Right hindlimb (tissue), 1 donor: ENCODE results near the gene BMP5.

ENCODE experiments used
- DNase-seq: peaks from one replicate; pipeline ENCODE4 v3.0.0-alpha.2; 2018

The BMP5 gene

DNA sequence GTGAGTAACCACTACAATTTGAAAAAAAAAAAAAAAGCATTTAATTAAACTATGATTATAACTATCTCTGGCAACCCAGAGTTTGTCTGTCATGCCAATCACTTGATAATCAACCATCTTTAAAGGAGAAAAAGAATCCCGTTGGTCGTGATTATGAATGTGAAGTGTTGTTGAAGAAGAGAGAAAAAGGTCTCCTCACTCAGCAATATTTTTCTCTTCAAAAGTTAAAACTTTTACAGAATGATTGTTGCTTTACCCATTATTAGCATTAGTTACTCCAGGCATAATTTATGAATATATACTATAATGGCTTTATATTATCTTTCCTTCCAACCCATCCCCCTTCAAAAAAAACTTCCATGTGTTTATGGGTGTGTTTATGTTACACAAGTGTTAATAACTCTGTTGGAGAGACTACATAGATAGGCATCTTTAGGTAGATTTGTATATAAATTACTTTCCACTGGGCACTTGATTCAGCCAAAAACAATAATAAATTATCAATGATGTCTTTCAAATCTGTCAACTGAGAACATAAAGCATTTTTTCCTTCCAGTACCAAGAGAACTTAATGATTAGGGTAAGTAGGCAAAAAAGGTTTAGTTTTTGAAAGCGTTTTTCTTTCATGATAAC, 5.1 kb downstream of the BMP5 start:
- DNase-seq = no peak

- DNase-seq = no peak
These were observed 5.7 kb downstream of the BMP5 start for GRCh38 chr6:55869674-55870073.

DNA sequence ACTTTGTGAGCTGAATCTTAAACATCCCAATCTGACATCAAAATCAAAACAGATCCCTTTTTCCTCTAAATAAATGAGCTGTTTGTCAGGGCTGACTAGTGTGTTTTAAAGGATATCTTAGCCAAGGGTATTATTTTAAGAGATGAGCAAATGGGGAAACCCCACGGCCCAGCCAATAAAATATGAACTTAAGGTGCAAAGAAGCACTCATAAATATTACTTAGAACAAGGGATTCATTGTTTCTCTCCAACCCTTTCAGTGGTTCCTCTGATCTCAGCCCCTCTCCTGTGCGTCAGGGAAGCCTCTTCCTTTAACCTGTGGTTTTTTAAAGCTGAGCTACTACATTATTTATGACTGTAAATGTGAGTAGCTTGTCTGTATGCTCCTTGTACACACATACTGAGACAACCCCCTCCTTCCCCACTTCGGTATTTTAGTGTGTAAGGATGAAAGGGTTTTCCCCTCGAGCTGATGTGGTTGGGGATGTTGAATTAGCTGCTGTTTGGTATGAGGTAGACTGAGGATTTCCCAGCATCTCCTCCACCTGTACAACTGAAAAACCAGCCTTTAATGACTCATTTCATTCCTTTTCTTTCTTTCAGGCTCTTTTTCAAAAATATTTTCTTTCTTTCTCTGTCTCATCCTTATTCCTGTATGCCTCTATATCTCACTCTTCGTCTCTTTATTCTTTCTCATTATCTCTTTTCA, 6.5 kb downstream of the BMP5 start:
- DNase-seq = no peak

GRCh38 chr6:55868176-55868575, 7.2 kb downstream of the BMP5 start:
- no peak for DNase-seq

DNA sequence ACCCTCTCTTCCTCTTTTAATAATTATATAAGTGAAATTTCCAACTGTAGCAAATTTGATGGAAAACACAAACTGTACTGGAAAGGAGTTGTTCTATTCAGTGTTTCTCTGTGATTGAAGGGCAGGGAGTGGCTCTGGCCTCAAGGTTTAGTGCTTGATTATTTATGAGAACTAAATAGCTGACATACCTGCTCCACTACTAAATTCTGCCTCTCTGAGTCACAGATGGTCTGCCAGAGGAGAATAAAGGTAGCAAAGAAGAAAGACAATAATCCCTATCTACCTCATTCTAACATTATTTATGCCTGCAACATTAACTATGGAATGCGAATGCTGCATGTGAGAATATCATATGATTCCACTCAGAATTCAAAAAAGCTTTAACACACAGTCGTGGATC, 9.3 kb downstream of the BMP5 start:
- no peak for DNase-seq

GRCh38 chr6:55853008-55854001, 22.1 kb downstream of the BMP5 start:
- no peak for DNase-seq

DNA sequence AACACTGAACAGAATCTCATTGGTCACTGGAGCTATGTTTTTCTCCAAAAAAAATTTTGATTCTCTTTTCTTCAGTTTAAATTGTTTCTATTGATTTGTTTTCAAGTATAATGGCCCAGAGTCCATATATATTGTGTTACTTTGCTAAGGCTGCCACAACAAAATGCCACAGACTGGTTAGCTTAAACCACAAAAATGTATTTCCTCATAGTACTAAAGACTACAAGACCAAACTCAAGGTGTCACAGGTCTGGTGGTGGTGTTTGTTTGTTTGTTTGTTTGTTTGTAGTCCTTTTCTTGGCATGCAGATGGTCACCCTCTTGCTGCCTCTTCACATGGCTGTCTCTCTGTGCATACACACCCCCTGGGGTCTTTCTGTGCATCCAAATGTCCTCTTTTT, 34.0 kb downstream of the BMP5 start:
- DNase-seq = no peak

GRCh38 chr6:55839080-55839479, 36.3 kb downstream of the BMP5 start:
- no peak for DNase-seq

GRCh38 chr6:55836945-55837344, 38.4 kb downstream of the BMP5 start:
- DNase-seq = no peak

DNA sequence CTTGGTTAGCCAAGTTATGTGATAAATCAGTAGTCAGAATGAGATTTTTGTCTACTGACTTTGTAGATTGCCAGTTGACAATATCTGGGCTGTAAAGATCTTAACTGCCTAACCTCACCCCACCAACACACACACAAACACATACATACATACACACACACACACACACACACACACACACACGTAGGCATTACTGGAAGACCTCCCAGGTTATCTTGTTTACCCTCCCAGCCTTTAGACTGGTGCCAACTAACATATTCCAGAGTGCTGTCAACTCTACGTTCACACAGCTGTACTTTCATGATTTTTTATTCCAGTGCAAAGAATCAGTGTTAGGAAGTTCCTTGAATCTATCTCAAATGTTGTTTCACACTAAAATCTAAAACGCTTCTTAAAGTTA, 38.9 kb downstream of the BMP5 start:
- DNase-seq = no peak

- no peak for DNase-seq
These were observed 40.2 kb downstream of the BMP5 start for GRCh38 chr6:55835220-55835619.

DNA sequence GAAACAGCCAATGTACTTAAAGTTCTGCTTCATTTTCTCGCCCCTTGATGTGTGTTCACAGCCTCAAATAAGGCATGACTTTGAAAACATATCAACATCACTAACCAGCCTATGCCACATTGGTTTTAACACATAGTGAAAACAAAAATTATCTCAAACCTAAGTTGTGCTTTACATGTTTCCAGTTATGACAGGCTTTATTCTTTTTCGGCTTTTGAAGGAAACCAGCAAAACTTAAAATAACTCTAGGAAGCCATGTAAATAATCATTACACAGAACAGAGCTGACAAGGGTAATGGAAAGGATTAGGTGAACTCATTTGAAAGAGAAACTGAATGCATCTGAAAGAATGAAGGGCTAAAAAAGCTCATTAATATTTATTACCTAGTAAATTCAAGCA, 42.1 kb downstream of the BMP5 start:
- no peak for DNase-seq

DNA sequence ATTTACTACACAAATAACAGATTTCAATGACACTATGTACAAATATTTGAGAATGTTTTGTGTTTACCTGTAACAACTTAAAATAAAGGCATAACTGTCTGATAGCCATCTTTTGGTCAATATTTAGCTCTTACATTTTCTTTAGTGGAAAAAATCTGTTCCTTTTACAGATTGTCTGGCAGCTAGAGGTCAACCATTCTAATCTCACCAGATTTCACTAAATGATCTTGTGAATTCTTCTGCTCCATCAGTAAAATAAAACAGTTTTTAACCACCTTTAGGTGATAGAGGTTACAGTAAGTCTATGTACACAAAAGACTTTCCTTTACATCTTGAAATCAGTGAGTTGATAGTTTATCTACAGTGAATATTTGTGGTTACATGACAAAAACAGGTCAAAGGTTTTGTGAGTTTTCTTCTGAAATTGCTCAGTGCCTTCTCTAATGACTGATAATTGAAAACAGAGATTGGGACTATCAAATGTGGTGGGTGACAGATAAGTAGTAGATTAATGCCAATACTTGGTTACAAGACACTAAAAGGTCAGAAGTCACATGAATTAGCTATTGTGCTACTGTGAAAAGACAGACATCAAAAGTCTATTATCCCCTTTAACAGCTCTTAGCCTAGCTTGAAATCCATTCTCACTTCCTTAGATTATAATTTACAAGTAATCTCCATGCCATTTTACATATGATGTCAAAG, 47.4 kb downstream of the BMP5 start:
- DNase-seq = no peak

GRCh38 chr6:55826941-55827340, 48.4 kb downstream of the BMP5 start:
- DNase-seq = no peak

- DNase-seq = no peak
These were observed 49.9 kb downstream of the BMP5 start for GRCh38 chr6:55825402-55826051.

- no peak for DNase-seq
These were observed 52.6 kb downstream of the BMP5 start for GRCh38 chr6:55822815-55823214.

DNA sequence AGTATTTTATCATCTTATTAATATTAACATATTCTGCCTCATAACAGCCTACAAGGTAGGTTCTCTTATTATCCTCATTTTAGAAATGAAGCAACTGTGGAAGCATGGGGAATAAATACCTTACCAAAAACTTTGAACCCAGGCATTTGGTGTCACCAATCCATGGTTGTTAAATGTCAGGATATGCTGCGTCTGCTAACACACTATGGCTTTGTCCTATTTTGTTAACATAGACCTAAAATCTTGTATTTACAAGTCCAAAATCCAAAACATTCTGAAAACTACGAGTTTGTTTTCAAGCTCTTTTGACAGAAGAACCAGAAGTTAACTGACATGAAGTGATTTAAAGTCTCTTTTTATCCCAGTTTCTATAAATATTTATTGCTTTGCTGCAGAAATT, 53.4 kb downstream of the BMP5 start:
- no peak for DNase-seq

- DNase-seq = no peak
These were observed 54.7 kb downstream of the BMP5 start for GRCh38 chr6:55820696-55821095.

GRCh38 chr6:55819811-55820210, 55.6 kb downstream of the BMP5 start:
- DNase-seq = no peak

- no peak for DNase-seq
These were observed 56.9 kb downstream of the BMP5 start for GRCh38 chr6:55818482-55818881.

- DNase-seq = no peak
These were observed 62.9 kb downstream of the BMP5 start for GRCh38 chr6:55812509-55812908.

DNA sequence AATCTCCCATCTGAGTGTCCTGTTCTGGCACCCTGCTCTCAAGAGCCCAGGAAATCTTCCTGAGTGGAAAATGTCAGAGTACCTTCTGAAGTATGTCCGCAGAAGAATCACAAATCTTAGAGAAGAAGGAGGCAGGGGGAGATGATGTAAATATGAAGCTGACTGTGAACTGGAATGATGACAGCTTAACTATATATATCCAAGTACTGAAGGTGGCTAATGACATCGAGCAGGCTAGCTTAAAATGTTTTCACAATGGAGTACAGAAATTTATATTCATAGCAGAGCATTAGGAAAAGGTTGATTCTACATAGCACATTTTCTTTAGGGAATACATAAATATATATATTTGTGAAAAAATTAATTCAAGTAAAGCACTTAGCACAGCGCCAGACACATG, 64.3 kb downstream of the BMP5 start:
- DNase-seq = no peak

GRCh38 chr6:55802259-55802658, 73.1 kb downstream of the BMP5 start:
- no peak for DNase-seq
